Neural cell (in vitro differentiated cells): ENCODE results near the gene ANKRD36. TPM values are rescaled to one million over a fixed set of nuclear protein-coding genes. Genes with fewer than 3 reads are reported as not detected.
"Not testable (repeated sequence)": the region's sequence is repeated elsewhere in the genome, so short reads cannot be mapped to it uniquely, and the experiment has no call there.

Source experiments
- H2AFZ ChIP-seq: fragments of 200-600, 300-800 bp; sonication (generic), shearing (Covaris generic); 2 replicates; pipeline ENCODE4 v1.6.0; 2014; ENCODE audit warnings: low read depth, mild to moderate bottlenecking, antibody characterized with exemption, low read length, moderate library complexity
- H3F3A ChIP-seq: fragments of 200-600 bp; shearing (Covaris generic); 2 replicates; pipeline ENCODE4 v1.6.1; 2016; ENCODE audit warnings: mild to moderate bottlenecking, moderate library complexity, mixed read lengths, antibody characterized with exemption, low read length; ENCODE audit not compliant: insufficient read depth, poor library complexity, severe bottlenecking
- H3K27ac ChIP-seq: fragments of 200-600, 300-800 bp; sonication (generic), shearing (Covaris generic); 2 replicates; pipeline ENCODE4 v1.5.1; 2014; ENCODE audit warnings: mild to moderate bottlenecking, low read length, moderate library complexity
- H3K27me3 ChIP-seq: fragments of 300-800, 200-600 bp; sonication (generic), shearing (Covaris generic); 2 replicates; pipeline ENCODE4 v1.6.0; 2014; ENCODE audit warnings: mild to moderate bottlenecking, low read depth, low read length, moderate library complexity; ENCODE audit not compliant: insufficient read depth
- H3K36me3 ChIP-seq: fragments of 300-800, 200-600 bp; sonication (generic), shearing (Covaris generic); 2 replicates; pipeline ENCODE4 v1.5.1; 2014; ENCODE audit warnings: mild to moderate bottlenecking, antibody characterized with exemption, low read length, moderate library complexity; ENCODE audit not compliant: insufficient read depth
- H3K4me2 ChIP-seq: fragments of 300-800, 200-600 bp; sonication (generic), shearing (Covaris generic); 2 replicates; pipeline ENCODE4 v1.6.0; 2014; ENCODE audit warnings: mild to moderate bottlenecking, low read length
- H3K4me3 ChIP-seq: fragments of 300-800, 200-600 bp; sonication (generic), shearing (Covaris generic); 2 replicates; pipeline ENCODE4 v1.5.1; 2014; ENCODE audit warnings: mild to moderate bottlenecking, low read length, moderate library complexity
- H3K79me2 ChIP-seq: fragments of 200-600 bp; shearing (Covaris generic); replicated peaks from 2 replicates; pipeline ENCODE4 v1.6.0; 2014; ENCODE audit warnings: mild to moderate bottlenecking, low read length, moderate library complexity; ENCODE audit not compliant: insufficient read depth
- H3K9ac ChIP-seq: fragments of 300-800, 200-600 bp; sonication (generic), shearing (Covaris generic); 2 replicates; pipeline ENCODE4 v1.6.1; 2016; ENCODE audit warnings: mild to moderate bottlenecking, low read length, mixed read lengths
- H3K9me2 ChIP-seq: fragments of 200-600 bp; shearing (Covaris generic); 2 replicates; pipeline ENCODE4 v1.6.1; 2016; ENCODE audit warnings: mild to moderate bottlenecking, low read length, mixed read lengths; ENCODE audit not compliant: insufficient read depth
- H3K9me3 ChIP-seq: fragments of 200-600, 300-800 bp; sonication (generic), shearing (Covaris generic); 2 replicates; pipeline ENCODE4 v1.6.1; 2016; ENCODE audit warnings: mild to moderate bottlenecking, mixed run types, low read length, moderate library complexity, mixed read lengths
- H4K20me1 ChIP-seq: fragments of 200-600 bp; shearing (Covaris generic); 2 replicates; pipeline ENCODE4 v1.6.1; 2016; ENCODE audit warnings: mild to moderate bottlenecking, mixed run types; ENCODE audit not compliant: insufficient read depth
- polyA plus RNA-seq: library from polyadenylated mRNA; depleted of rRNA; stranded (reverse); fragments of >200 nt; gene quantifications from 2 replicates; pipeline ENCODE4 v1.2.3, GENCODE V29; 2014
- small RNA-seq, 3 experiments: library from RNA; depleted of rRNA; stranded (forward); fragments of <200 nt; gene quantifications; one replicate each; pipeline ENCODE3, GENCODE V24; 2012

ANKRD36 gene
- polyA plus RNA-seq, 1 donor from 2014 or later, result 81.5 TPM

GRCh38 chr2:97285187-97285586, 172.2 kb downstream of the ANKRD36 start:
- not testable (repeated sequence) for H3K27me3 ChIP-seq, H3K9ac ChIP-seq, H3K36me3 ChIP-seq, H3K79me2 ChIP-seq, H3K4me2 ChIP-seq, H3K4me3 ChIP-seq, H4K20me1 ChIP-seq, H3F3A ChIP-seq, H2AFZ ChIP-seq, H3K9me2 ChIP-seq, H3K9me3 ChIP-seq, H3K27ac ChIP-seq

GRCh38 chr2:97293687-97294086, 180.7 kb downstream of the ANKRD36 start:
- H3K9ac ChIP-seq, H3F3A ChIP-seq, H3K9me3 ChIP-seq, H3K4me2 ChIP-seq, H3K4me3 ChIP-seq, H2AFZ ChIP-seq, H3K9me2 ChIP-seq, H3K27ac ChIP-seq, H3K79me2 ChIP-seq, H3K27me3 ChIP-seq, H3K36me3 ChIP-seq, H4K20me1 ChIP-seq: not testable (repeated sequence)

Small RNAs within 50 kb of the gene (small RNA-seq; reads per million reads assigned to genes)
- gene RN7SL313P, result 0 reads per million in 3 experiments

Other genes starting within 250 kb of the ANKRD36 start
- gene SEMA4C, start 243.1 kb upstream of the ANKRD36 start, polyA plus RNA-seq, result 88.7 and 101 TPM in 2 replicates
- 0.45 TPM in 1 of 2 replicates, not detected in the other for gene FAM178B, start 126.6 kb upstream of the ANKRD36 start, polyA plus RNA-seq
- gene FAHD2B, start 18.3 kb upstream of the ANKRD36 start, polyA plus RNA-seq, result 17.3 and 23.8 TPM in 2 replicates